HL-60 (cell line): ENCODE data around the gene SLC43A2.
A peak's percentile ranks its signal among the peaks of the same experiment; 100 is the strongest.

Source experiments
- DNase-seq, 2 experiments: peaks; one replicate each; pipeline ENCODE4 v3.0.0-alpha.2; 2010 to 2020; ENCODE audit warnings: low read depth in 1 of 2, low spot score in 1 of 2
- H3K27ac ChIP-seq: fragments of 250-450 bp; sonication (Bioruptor Pico); replicated peaks from 2 replicates; pipeline ENCODE4 v1.5.1; 2020; ENCODE audit warnings: mild to moderate bottlenecking, moderate library complexity
- H3K27me3 ChIP-seq: fragments of 250-450 bp; sonication (Bioruptor Pico); 2 replicates; pipeline ENCODE4 v1.5.1; 2021; ENCODE audit warnings: mild to moderate bottlenecking, moderate library complexity; ENCODE audit not compliant: insufficient read depth, poor library complexity, severe bottlenecking
- H3K4me3 ChIP-seq: replicated peaks from 2 replicates; pipeline ENCODE4 v1.5.1; 2011; ENCODE audit warnings: mild to moderate bottlenecking, control low read depth, low read length; ENCODE audit not compliant: insufficient read depth
- GABPA ChIP-seq: IDR thresholded peaks from 2 replicates; pipeline ENCODE4 v1.6.1; 2012; ENCODE audit warnings: low read depth
- POLR2AphosphoS5 ChIP-seq: IDR thresholded peaks from 2 replicates; pipeline ENCODE4 v1.6.1; 2012; ENCODE audit warnings: low read depth
- REST ChIP-seq: IDR thresholded peaks from 2 replicates; pipeline ENCODE4 v1.6.1; 2012; ENCODE audit warnings: low read depth; ENCODE audit not compliant: insufficient replicate concordance
- SPI1 ChIP-seq: IDR thresholded peaks from 2 replicates; pipeline ENCODE4 v1.6.1; 2012; ENCODE audit warnings: low read depth, mild to moderate bottlenecking, borderline replicate concordance
- TF ChIP-seq, protein P1 (sequence below): IDR thresholded peaks from one replicate; pipeline ENCODE4 v1.5.1; 2011; ENCODE audit warnings: low read length, control low read depth, inconsistent platforms; ENCODE audit not compliant: insufficient read depth

SLC43A2 gene

GRCh38 chr17:1583556-1583955, 45.1 kb downstream of the SLC43A2 start:
- Histone ChIP-seq H3K27me3 (no peaks in the 10 kb centered on the region), H3K27ac (no peak overlapping the region), H3K4me3 (no peak overlapping the region)
- no peak for DNase-seq
- TF ChIP-seq POLR2AphosphoS5 (no peak), REST (no peak), GABPA (no peak), SPI1 (no peak)
- TF ChIP-seq, protein P1, sequence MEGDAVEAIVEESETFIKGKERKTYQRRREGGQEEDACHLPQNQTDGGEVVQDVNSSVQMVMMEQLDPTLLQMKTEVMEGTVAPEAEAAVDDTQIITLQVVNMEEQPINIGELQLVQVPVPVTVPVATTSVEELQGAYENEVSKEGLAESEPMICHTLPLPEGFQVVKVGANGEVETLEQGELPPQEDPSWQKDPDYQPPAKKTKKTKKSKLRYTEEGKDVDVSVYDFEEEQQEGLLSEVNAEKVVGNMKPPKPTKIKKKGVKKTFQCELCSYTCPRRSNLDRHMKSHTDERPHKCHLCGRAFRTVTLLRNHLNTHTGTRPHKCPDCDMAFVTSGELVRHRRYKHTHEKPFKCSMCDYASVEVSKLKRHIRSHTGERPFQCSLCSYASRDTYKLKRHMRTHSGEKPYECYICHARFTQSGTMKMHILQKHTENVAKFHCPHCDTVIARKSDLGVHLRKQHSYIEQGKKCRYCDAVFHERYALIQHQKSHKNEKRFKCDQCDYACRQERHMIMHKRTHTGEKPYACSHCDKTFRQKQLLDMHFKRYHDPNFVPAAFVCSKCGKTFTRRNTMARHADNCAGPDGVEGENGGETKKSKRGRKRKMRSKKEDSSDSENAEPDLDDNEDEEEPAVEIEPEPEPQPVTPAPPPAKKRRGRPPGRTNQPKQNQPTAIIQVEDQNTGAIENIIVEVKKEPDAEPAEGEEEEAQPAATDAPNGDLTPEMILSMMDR, result no peak

- H3K27me3 ChIP-seq, result no peaks in the 10 kb centered on the region
- no peak for TF ChIP-seq POLR2AphosphoS5
- TF ChIP-seq GABPA, result no peak
- TF ChIP-seq, protein P1, result no peak
- H3K27ac ChIP-seq, result no peak overlapping the region
- H3K4me3 ChIP-seq, result no peak overlapping the region
- DNase-seq, result no peak
Measured at GRCh38 chr17:1582374-1582773, 46.3 kb downstream of the SLC43A2 start.

GRCh38 chr17:1580979-1581676, 47.5 kb downstream of the SLC43A2 start:
- Histone ChIP-seq H3K4me3 (no peak overlapping the region), H3K27ac (no peak overlapping the region), H3K27me3 (no peaks in the 10 kb centered on the region)
- no peak for DNase-seq
- no peak for TF ChIP-seq POLR2AphosphoS5

GRCh38 chr17:1578029-1578428, 50.6 kb downstream of the SLC43A2 start:
- H3K27ac ChIP-seq, result peak overlapping the region; percentile 83
- TF ChIP-seq SPI1 (no peak), REST (no peak), GABPA (no peak), POLR2AphosphoS5 (no peak)
- TF ChIP-seq, protein P1, result no peak
- no peak overlapping the region for H3K4me3 ChIP-seq
- DNase-seq, result no peak
- no peaks in the 10 kb centered on the region for H3K27me3 ChIP-seq
